ENCODE measurements around the gene SIM1.

Gene SIM1, protein sequence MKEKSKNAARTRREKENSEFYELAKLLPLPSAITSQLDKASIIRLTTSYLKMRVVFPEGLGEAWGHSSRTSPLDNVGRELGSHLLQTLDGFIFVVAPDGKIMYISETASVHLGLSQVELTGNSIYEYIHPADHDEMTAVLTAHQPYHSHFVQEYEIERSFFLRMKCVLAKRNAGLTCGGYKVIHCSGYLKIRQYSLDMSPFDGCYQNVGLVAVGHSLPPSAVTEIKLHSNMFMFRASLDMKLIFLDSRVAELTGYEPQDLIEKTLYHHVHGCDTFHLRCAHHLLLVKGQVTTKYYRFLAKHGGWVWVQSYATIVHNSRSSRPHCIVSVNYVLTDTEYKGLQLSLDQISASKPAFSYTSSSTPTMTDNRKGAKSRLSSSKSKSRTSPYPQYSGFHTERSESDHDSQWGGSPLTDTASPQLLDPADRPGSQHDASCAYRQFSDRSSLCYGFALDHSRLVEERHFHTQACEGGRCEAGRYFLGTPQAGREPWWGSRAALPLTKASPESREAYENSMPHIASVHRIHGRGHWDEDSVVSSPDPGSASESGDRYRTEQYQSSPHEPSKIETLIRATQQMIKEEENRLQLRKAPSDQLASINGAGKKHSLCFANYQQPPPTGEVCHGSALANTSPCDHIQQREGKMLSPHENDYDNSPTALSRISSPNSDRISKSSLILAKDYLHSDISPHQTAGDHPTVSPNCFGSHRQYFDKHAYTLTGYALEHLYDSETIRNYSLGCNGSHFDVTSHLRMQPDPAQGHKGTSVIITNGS

DNA sequence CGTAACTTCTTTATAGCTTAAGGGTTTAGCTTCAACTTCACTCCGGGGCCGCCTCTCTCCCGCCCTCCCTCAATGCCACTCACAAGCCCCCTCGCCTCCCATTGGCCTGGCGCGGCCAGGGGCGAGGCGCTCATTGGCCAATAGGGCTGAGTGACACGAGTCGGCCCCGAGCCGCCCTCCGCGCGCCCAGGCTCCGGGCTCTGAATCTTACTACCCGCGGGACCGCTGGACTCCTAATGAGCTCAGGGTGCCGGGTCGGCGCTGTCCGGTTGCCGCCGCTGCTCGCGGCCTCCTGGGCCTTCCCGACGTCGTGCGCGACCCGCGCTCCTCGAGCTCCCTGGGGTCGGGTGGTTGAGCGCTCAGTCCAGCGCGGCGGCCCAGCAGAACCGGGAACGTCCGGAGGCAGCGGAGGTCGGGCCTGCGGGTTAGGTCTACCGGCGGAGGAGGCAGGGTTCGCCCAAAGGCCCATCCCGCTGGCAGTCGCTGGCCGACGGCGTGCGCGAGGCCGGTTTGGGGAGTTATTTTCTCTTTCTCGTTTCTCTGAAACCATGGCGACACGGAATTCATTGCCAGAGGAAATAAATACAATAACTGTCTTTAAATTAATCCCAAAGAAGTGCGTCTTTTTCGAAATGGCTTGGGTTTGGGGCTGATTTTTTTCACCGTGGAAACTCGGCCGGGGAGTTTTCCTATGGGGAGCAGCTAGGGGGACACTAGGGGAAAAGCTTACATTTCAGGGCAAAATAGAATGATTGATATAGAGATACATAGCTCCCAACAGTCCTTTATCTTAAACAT is at the start of gene SIM1:
SIM1 (minus strand) TSS at position 19 of the 798 bp plus-strand sequence. CDS start 1,453 bp downstream, outside the sequence.
- in situ Hi-C loops (cut with HindIII; ENCODE audit: low sequenced_read_pairs): loop anchor here (5.0 to 25.0 kb wide), 2 partner anchors 348 to 853 kb away; partner anchors contain the start of gene PRDM13

DNA sequence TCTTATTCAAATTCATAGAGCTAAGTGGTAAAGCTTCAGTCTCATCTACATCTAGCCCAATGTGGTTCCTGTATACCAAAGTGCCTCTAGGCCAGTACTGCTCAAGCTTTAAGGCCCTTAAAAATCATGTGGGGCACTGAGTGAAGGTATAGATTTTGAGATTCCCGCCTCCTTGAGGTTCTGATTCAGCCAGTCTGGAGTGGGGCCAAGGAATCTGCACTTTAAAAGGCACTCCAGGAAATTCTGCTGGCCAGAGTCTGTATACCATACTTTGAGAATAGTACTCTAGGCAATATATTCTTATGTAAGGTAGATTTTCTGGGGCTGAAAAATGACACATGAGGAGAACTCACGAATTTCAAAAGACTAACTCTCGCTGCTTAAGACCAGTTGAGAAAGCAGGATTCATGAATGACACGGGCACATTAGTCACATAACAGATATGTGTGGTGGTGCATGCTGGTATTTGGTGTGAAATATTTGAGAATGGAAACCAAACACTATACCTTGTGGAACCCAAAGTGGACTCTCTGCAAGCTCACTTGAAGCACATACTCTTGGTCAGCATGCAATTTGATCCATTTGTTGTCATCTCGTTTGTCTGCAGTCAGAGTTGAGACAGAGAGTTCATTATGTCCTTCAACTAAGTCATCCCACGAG is 47.6 kb upstream of the SIM1 start:
- in situ Hi-C loops (cut with HindIII; ENCODE audit: low sequenced_read_pairs): no loop called here

DNA sequence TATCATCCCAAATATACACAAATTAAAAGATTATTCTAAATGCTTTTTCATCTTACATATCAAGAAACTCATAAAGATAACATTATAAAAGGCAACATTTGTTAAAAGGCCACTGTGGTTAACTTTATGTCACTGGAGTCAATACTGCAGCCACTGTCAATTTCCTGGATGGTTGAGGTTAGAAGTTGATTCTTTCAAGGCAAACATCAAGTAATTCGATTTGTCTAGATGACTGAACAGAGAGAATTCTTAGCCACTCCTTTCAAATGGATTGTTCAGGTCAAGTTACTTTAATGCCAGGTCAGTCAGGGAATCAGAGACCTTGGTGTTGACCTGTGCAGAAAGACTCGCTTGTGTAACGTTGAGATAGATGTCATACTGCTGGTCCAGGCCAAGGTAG is 44.4 kb upstream of the SIM1 start:
- in situ Hi-C loops (cut with HindIII; ENCODE audit: low sequenced_read_pairs): no loop called here

DNA sequence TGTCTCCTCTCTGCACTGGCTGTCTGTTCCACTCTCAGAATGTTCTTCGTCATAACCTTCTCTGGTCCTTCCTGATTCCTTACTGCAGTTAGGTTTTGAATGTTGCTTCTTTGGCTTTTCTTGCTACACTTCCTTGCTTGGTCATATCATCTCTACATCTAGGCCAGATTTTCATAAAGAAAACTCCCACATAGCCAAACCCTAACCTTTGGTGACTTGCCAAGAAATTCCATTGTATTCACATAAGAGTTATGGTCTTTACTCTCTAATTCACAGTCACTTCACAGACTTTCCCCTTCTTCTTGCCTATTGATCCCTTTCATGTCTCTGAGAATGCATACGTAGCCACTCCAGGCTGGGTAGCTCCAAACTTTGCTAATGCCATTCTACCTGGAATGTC is 41.9 kb upstream of the SIM1 start:
- in situ Hi-C loops (cut with HindIII; ENCODE audit: low sequenced_read_pairs): no loop called here

DNA sequence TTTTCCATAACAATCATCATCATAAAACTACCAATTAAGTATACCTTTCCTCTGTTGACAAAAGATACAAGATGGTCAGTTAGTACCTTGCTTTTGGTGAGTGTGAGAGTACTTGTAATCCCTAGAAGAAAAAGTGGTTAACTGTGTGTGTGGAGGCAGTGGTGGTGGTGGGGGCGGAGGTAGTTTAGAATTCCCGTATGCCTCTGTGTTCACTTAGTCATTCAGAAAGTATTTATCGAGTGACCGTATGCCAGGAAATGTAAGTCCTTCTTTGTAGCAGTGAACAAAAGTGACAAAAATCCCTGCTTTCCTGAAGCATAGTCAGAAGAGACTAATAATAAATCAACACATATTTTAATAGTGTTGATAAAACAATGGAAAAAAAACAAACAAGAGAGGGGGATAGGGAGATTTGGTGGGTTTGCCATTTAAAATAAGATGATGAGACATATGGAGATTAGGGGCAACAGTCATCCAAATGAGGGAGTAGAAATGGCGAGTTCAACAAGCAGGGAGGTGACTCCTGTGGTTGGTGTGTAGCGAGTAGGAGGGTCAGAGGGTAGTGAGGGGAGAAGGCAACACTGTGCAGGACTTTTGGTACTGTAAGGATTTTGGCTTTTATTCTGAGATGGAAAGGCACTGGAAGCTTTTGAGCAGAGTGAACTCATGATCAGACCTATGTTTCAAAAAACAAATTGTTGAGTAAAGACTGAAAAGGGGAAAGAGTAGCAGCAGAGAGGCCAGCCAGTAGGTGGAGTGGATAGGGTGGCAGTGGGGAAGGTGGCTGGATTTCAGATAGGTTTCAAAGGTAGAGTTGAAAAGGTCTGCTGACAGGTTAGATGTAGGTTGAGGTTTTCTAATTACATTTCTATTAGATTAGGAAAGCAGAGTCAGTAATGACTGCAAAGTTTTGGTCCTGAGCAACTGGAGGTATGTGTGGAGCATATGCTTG is 40.3 kb upstream of the SIM1 start:
- in situ Hi-C loops (cut with HindIII; ENCODE audit: low sequenced_read_pairs): no loop called here

DNA sequence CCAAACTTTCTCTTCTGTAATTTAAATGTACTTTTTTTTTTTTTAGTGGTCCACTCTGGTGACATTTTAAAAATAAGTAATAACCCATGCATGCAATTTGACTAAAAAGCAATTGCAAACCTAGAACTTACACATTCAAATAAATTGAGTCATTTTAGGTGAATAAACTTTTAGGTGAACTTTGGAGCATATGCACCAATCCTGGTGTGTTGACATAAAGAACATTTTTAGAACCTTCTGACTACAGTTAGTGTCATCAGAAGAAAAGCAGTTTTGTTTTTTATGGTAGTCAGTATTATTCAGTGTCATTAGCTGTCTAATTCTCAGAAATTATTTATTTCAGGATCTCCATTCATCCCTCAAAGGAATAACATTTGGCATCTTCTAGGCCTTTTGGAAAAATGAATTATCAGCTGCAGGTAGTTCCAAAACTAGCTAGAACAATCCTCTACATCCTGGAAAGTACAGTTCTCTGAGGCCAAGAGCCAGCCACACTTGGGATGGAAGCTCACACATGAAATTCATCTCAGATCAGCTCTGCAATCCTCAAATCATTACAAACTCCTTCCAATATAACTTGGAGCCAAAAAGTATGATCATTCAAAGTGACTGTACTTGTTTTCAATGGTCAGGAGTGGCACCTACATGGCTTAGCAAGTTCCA is 38.5 kb upstream of the SIM1 start:
- in situ Hi-C loops (cut with HindIII; ENCODE audit: low sequenced_read_pairs): no loop called here

DNA sequence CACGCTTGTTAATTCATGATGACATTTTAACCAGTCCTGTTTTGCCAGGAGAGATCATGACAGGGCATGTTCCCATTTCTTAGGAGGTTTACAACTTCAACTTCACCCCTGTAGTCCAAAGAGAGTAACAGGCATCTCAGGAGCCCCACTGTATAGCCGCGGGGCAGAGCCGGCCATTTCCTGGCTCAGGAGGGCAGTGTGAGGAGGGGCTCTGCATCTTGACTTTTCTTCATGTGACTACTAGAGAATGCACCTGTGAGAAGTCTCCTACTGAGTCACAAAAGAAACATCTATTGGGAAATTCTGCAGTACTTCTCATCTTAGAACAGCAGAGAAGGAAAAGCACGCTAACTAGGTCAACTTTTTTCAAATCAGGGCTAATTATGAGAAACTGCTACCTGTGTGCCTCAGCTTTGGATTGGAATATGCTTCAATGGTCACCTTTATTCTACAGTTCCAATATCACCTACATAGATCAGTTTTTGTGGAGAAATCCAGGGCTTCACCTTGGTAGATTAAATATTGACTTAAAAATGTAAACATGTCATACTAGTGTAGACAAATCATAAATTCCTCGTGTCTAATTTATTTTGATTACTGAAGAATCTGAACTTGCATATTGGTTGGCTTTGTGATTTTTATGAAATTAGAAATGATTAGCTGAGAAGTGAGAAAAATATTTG is 28.6 kb upstream of the SIM1 start:
- in situ Hi-C loops (cut with HindIII; ENCODE audit: low sequenced_read_pairs): no loop called here

DNA sequence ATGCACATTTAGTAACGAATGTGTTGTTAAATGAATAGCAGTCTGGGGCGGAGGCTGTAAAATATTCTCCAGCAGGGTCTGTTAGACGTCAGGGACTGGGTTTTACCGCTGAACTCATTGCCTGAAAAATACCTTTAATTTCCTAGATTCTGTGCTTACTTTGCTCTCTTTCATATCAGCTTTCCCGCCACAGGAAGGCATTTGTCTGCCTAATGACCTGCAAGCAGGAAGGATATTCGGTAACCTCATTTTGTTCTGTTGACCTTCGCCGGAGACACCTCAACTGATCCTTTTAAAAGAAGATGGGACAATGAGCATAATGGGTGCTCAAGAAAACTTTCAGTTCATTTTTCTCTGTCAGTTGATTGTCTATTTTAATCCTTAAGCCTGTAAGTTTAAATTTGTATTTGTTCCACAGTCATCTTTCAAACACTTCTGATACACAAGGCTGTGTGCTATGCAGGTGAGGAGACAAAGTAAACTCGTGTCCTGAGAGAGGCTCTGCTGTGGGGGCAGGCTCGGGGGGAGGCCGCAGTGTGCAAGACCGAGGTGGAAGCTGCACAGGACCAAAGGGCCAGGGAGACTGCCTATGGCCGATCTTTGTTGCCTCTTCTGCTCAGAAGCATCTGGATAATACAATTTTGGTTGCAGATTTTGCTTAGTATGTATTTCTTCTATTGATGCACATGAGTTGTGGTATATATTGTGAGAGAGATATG is 27.4 kb upstream of the SIM1 start:
- in situ Hi-C loops (cut with HindIII; ENCODE audit: low sequenced_read_pairs): no loop called here

DNA sequence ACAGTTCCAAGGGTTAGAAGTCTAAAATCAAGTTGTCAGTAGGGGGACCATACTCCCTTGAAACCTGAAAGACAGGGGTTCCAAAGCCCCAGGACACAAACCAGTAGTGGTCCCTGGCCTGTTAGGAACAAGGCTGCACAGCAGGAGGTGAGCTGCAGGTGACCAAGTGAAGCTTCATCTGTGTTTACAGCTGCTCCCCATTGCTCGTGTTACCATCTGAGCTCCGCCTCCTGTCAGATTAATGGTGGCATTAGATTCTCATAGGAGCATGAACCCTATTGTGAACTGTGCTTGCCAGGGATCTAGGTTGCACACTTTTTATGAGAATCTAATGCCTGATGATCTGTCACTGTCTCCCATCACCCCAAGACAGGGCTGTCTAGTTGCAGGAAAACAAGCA is 25.3 kb upstream of the SIM1 start:
- in situ Hi-C loops (cut with HindIII; ENCODE audit: low sequenced_read_pairs): no loop called here

DNA sequence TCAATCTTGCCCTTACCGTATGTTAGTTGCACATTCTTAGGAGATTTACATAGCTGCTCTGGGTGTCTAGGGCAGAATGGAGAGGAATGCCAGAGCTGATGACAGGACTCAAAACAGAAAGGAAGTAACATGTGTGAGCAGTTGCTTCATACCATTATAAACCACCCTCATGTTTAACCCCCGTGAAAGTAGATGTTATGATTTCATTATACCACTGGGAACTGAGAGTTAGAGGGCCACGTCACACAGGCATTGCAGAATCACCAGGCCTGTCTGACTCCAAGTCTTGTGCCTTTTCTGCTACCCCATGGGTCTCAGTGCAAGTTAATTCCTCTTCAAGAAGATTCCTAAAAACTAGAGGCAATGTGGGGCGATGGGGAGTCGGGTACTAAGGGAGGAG is 23.5 kb upstream of the SIM1 start:
- in situ Hi-C loops (cut with HindIII; ENCODE audit: low sequenced_read_pairs): no loop called here

DNA sequence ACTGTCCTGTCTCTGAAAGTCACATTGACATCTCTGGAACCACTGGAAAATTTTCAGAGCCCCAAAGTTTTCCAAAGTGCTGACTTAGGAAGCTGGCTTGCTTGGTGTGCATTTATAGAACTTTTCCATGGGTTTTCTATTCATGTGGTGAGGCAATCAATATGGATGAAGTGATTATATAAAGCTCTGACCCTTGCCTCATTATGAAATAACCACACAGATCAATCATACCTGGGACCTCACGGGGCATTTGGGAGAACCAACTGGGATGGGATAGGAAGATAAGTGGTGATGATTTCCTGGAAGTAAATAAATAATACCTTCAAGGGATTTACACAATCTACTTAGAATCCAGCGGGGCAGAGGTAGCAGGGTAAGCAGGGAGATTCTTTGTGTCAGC is 22.9 kb upstream of the SIM1 start:
- in situ Hi-C loops (cut with HindIII; ENCODE audit: low sequenced_read_pairs): no loop called here

DNA sequence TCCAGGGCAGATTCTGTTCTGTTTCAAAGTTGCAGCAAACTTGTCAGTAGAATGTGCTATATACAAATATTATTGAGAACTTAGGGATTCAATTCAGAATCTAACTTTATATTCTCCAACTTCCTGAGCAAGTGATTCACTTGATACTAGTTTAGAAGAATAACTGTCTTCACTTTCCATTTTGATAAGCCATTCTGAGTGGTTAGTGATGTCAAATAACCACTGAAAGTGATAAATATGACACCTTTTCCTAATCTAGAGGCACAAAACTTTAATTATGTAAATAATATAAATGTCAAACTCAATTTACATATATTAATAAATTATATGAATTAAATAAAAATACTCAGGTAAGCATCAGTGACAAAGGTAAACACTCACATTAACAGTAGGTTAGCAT is 20.5 kb upstream of the SIM1 start:
- in situ Hi-C loops (cut with HindIII; ENCODE audit: low sequenced_read_pairs): no loop called here

DNA sequence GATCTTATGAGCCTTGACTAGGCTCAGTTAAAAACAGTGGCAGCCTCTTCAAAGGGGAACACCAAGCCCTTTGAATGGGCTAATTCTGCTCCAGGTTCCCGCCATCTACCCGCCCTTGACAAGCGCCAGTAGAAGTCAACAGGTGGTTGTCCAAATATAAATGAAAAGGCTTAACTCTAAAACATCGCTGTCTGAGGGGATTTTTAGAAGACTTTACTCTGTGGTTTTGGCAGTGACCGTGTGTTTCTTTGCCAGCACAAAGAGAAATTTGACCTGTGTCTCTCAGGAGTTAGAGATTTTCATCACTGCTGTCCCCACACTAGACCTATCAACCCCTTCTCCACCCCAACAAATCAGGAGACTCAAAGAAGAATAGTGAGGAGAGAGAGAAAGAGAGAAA is 19.8 kb upstream of the SIM1 start:
- in situ Hi-C loops (cut with HindIII; ENCODE audit: low sequenced_read_pairs): no loop called here

DNA sequence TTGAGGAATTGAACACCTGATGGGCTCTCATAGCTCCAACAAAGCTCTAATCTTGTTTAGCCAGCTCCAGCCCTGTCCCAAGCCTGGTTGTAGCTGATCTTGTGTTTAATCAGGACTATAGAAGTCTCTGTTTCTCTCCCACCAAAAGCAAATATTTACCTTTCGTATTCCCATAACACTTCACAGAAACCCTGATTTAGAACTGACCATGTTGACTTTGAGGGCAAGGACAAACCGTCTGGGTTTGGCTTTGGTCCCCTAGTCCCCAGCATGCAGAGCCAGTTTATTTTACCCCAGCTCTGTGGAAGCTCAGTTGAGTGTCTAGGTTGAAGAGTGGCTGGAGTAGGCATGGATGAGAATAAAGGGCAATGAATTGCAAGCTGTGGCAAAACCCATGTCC is 18.0 kb upstream of the SIM1 start:
- in situ Hi-C loops (cut with HindIII; ENCODE audit: low sequenced_read_pairs): no loop called here

DNA sequence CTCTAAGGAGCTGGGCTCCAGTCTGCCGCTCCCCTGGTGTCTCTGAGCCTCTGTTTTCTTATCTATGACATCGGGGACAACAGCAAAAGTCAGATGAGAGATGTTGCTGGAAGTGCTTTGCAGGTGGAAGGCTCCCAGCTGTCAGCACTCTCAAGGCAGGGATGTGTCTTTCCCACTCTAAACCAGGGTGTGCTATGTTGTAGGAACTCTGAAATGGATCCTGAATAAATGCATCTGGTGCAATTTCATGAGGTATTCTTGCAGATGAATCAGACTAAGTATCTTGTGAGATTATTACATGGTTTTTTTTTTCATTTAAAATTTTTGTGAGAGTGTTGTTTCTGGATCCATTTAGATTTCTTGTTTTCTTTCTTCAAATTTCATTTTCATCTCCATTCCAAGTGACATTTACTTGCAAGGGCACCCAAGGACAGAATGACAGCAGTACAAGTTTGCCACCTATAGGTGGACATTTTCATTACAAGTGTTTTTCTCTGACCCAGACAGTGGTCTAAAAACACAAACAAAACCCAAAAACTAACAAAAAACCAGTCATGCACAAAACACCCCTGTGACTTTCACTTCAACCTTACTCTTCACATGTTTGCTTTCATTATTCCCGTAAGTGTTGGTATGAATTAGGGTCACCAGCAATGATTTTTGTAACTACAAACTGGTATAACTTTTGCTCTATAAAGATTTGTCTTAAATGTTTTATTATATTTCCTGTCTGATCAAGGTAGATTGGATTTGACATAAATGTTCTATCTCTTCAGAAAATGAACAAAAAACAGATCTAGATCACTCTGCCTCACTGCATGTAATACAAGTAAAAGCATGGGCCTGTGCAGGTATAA is 14.7 kb upstream of the SIM1 start:
- in situ Hi-C loops (cut with HindIII; ENCODE audit: low sequenced_read_pairs): no loop called here

DNA sequence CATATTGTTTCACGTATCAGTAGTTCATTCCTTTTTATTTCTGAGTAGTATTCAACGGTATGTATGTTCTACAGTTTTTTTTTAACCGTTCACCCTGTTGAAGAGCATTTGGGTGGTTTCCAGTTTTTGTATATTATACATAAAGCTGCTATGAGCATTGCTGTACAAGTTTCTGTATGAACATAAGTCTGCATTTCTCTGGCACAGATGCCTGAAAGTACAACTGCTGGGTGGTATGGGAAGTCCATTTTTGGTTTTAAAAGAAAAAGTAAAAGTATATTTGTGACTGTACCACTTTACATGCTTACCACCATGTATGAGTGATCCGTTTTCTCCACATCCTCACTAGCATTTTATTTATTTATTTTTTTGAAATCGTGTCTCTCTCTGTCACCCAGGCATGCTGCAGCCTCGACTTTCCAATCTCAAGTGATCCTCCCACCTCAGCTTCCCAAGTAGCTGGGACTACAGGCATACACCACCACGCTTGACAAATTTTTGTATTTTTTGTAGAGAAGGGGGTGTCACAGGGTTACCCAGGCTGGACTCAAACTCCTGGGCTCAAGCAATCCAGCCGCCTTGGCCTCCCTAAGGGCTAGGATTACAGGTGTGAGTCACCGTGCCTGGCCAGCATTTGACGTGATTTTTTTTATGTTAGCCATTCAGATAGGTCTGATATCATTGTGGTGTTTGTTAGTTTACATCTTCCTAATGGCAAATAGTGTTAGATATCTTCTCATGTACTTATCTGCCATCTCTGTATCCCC is 11.0 kb upstream of the SIM1 start:
- in situ Hi-C loops (cut with HindIII; ENCODE audit: low sequenced_read_pairs): no loop called here
